ENCODE results near the gene COMMD4.

COMMD4 gene

DNA sequence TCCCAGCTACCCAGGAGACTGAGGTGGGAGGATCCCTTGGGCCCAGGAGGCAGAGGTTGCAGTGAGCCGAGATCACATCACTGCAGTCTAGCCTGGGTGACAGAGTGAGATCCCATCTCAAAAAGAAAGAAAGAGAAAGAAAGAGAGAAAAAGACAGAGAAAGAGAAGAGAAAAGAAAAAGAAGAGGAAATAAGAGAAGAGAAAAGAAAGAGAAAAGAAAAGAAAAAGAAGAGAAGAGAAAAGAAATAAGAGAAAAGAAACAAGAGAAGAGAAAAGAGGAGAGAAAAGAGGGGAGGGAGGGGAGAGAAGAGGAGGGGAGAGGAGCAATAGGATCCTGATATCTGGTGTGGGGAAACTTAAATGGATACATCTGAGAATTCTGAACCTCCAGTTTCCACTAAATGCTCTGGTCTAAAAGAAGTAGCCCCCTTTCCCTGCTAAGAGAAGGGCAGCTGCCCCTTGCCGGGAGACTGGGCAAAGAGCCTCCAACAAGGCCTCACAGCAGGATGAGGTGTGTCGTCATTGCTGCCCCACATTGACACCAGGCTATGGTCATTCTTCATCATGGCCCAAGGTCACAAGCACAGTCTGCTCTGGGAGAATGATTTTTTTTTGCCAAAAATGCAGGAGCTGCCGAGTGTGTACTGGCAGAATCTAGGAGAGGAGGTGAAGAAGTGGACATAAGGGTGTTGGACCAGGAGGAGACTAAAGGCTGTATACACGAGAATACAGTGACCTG lies 21.1 kb upstream of the COMMD4 start:
- TF ChIP-seq, protein P1, sequence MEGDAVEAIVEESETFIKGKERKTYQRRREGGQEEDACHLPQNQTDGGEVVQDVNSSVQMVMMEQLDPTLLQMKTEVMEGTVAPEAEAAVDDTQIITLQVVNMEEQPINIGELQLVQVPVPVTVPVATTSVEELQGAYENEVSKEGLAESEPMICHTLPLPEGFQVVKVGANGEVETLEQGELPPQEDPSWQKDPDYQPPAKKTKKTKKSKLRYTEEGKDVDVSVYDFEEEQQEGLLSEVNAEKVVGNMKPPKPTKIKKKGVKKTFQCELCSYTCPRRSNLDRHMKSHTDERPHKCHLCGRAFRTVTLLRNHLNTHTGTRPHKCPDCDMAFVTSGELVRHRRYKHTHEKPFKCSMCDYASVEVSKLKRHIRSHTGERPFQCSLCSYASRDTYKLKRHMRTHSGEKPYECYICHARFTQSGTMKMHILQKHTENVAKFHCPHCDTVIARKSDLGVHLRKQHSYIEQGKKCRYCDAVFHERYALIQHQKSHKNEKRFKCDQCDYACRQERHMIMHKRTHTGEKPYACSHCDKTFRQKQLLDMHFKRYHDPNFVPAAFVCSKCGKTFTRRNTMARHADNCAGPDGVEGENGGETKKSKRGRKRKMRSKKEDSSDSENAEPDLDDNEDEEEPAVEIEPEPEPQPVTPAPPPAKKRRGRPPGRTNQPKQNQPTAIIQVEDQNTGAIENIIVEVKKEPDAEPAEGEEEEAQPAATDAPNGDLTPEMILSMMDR (IDR thresholded peaks at IDR 0.05): no peak

DNA sequence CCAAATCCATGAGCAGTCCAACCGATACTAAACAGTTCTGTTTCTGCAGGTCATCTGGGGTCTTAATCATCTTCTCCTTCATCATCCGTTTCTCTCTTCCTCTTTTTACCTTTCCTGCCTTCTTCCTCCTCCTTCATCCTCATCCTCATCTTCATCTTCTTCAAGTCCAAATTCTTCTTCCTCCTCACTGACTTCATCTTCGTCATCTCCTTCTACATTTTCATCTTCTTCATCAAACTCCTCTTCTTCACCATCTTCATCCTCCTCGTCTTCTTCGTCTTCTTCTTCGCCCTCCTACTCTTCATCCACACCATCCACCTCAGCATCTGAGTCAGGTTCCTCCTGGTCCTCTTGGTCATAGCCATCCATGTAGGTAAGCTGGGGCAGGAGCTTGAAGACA lies 14.2 kb upstream of the COMMD4 start:
- TF ChIP-seq, protein P1 (IDR thresholded peaks at IDR 0.05): no peak

DNA sequence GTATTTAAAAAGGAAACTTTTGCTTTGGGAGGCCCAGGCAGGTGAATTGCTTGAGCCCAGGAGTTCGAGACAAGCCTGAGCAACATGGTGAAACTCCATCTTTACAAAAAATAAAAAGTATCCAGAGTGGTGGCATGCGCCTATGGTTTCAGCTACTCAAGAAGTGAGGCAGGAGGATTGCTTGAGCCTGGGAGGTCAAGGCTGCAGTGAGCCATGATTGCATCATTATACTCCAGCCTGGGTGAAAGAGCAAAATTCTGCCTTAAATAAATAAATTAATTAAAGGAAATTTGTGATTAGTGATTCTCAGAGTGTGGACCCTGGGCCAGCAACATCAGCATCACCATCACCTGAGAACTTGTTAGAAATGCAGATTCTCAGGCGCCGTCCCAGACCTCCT lies 9.9 kb upstream of the COMMD4 start:
- TF ChIP-seq, protein P1 (IDR thresholded peaks at IDR 0.05): no peak

DNA sequence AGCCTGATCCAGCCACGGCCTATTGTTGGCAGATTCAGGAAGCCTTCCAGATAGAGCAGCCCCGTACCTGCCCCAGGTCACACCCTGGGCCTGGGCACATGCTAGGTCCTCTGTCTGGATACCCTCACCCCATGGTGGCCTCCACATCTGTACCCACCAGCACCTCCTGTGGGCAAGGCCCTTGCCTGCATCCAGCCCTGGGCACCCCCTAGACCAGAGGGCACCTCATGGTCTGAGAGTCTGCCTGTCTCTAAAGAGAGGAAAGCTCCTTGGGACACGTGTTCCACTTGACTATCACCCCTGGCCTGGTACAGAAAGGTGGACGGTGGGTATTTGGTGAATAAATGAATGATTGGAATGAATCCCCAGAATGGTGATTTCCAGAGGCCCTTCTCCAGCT lies 8.9 kb upstream of the COMMD4 start:
- TF ChIP-seq, protein P1 (IDR thresholded peaks at IDR 0.05): no peak

DNA sequence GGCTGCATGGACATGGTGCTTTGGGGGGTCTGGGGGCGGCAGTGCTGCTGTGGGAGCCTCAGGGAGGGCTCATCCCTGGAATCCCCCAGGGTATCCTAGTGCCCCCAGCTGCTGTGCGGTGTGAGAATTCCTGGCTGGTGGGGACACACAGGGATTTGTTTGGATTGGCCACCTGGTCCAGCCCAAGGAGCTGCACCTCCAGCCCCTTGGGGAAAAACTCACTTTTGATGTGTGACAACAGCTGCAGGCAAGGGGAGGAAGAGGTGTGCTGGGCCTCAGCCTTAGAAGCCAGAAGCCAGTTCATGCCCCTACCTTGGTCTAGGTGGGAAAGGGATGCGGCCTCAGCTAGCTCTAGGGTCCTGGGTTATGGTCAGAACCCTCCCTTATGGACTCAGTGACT lies 8.4 kb upstream of the COMMD4 start:
- TF ChIP-seq, protein P1 (IDR thresholded peaks at IDR 0.05): no peak

DNA sequence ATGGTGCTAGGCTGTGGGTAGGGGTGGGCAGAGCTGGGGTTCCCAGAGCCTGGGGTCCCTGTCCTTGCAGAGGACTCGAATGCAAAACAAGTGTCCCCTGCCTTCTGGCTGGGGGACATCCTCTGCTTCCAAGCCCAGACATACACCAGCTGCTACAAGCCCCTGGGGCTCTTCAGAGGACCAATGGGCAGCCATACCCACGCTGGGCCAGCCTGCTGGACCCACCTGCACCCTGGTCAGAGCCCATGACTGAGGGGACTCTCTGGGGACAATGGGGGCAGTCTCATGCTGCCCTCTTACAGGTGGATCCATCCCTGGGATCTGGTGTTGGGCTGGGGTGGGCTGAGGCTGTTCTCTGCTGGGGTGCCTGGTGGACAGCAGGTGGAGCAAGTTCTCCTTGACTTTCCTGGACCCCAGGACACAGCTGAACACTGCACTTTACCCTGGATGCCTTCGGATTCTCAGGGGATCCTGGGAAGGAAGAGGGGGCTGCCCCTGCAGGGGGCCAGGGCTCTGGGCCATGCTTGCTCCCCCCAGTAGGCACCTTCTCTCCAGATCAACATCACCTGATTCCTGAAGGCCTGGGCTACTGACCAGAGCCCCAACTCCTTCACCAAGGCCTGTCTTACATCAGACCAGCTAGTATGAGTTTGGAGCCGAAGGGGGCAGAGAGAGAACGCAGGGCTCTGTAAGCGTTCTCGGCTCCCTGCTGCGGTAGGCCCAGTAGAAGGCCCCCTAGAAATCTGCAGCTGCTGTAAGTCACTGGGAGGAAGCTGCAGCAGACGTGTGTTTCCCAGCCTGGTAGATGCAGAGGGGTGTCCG lies 7.2 kb upstream of the COMMD4 start:
- TF ChIP-seq, protein P1 (IDR thresholded peaks at IDR 0.05): no peak

DNA sequence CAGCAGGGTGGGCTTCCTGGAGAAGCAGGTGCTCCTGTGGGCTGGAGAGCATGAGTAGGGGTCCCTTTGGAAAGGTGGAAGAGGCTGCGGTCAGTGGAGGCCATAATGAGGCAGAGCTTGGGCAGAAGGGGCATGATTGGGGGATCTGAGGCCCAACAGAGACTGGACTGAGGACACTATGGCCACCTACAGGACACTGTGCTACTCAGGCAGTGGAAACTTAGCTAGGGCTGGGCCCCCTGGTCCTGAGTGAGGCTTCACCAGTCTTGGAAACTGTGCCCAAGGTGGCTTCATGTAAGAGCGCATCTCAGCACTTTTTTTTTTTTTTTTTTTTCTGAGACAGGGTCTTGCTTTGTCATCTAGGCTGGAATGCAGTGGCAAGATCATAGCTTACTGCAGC lies 6.3 kb upstream of the COMMD4 start:
- TF ChIP-seq, protein P1 (IDR thresholded peaks at IDR 0.05): no peak

Data from LNCAP (cell line).